DND-41 (cell line): ENCODE data around the gene RGS18.
A peak's percentile ranks its signal among the peaks of the same experiment; 100 is the strongest.

Source experiments
- ATAC-seq: fragments of 200-7000 bp; cut with Tn5 transposase; 3 replicates; pipeline ENCODE4 v1.9.1; 2021; ENCODE audit warnings: low read depth; ENCODE audit not compliant: insufficient read depth
- DNase-seq: peaks from one replicate; pipeline ENCODE4 v3.0.0-alpha.2; 2020
- H2AFZ ChIP-seq: 2 replicates; pipeline ENCODE4 v1.6.0; 2012; ENCODE audit warnings: low read depth, low read length
- H3K27ac ChIP-seq: 2 replicates; pipeline ENCODE4 v1.5.1; 2012; ENCODE audit warnings: low read length, inconsistent platforms
- H3K27me3 ChIP-seq: fragments of 200-600 bp; sonication (generic); 2 replicates; pipeline ENCODE4 v1.6.0; 2012; ENCODE audit warnings: low read length, mild to moderate bottlenecking, inconsistent platforms; ENCODE audit not compliant: insufficient read depth, poor library complexity
- H3K36me3 ChIP-seq: 2 replicates; pipeline ENCODE4 v1.5.1; 2012; ENCODE audit warnings: low read length, inconsistent platforms; ENCODE audit not compliant: insufficient read depth
- H3K4me1 ChIP-seq: 2 replicates; pipeline ENCODE4 v1.5.1; 2012; ENCODE audit warnings: mild to moderate bottlenecking, low read length; ENCODE audit not compliant: insufficient read depth
- H3K4me2 ChIP-seq: 2 replicates; pipeline ENCODE4 v1.6.0; 2012; ENCODE audit warnings: mild to moderate bottlenecking, moderate library complexity, low read length, inconsistent platforms; ENCODE audit not compliant: insufficient read depth
- H3K4me3 ChIP-seq, 2 experiments: fragments of 200-600 bp in 1 of 2; shearing (Covaris generic) in 1 of 2; 2 replicates each; pipeline ENCODE4 v1.5.1; 2012 to 2016; ENCODE audit warnings: inconsistent platforms in 2 of 2, low read length in 2 of 2, mild to moderate bottlenecking in 2 of 2, low read depth in 1 of 2, moderate library complexity in 1 of 2
- H3K79me2 ChIP-seq: 2 replicates; pipeline ENCODE4 v1.6.0; 2012; ENCODE audit warnings: low read length, inconsistent platforms; ENCODE audit not compliant: insufficient read depth
- H3K9ac ChIP-seq: 2 replicates; pipeline ENCODE4 v1.6.0; 2012; ENCODE audit warnings: low read depth, mild to moderate bottlenecking, inconsistent platforms, low read length, moderate library complexity
- H3K9me3 ChIP-seq: 2 replicates; pipeline ENCODE4 v1.5.1; 2012; ENCODE audit warnings: low read length, moderate library complexity, mild to moderate bottlenecking, inconsistent platforms; ENCODE audit not compliant: insufficient read depth, severe bottlenecking
- H4K20me1 ChIP-seq: 2 replicates; pipeline ENCODE4 v1.6.0; 2012; ENCODE audit warnings: low read length; ENCODE audit not compliant: insufficient read depth
- CTCF ChIP-seq: IDR thresholded peaks from 2 replicates; pipeline ENCODE4 v1.5.1; 2012; ENCODE audit warnings: borderline replicate concordance, low read length, moderate library complexity, mild to moderate bottlenecking; ENCODE audit not compliant: poor library complexity, severe bottlenecking; ENCODE audit errors: extremely low read depth
- EZH2 ChIP-seq: IDR thresholded peaks from 3 replicates; pipeline ENCODE4 v1.6.1; 2012; ENCODE audit warnings: borderline replicate concordance, low read depth, mild to moderate bottlenecking, moderate library complexity, low read length, inconsistent platforms; ENCODE audit not compliant: severe bottlenecking

RGS18 gene

GRCh38 chr1:192183788-192184187 lies 25.5 kb downstream of the RGS18 start:
- H2AFZ ChIP-seq, result no peak overlapping the region
- ATAC-seq (no peak), DNase-seq (no peak)
- no peaks in the 10 kb centered on the region for H3K79me2 ChIP-seq
- peaks cover 5% of the 10 kb centered on the region; the same call in 1 of the 2 replicates for H3K4me1 ChIP-seq
- H3K27ac ChIP-seq, result no peak overlapping the region
- no peaks in the 10 kb centered on the region for H4K20me1 ChIP-seq
- no peak overlapping the region for H3K4me2 ChIP-seq
- H3K4me3 ChIP-seq, result no peak overlapping the region
- no peak overlapping the region for H3K9ac ChIP-seq
- no peaks in the 10 kb centered on the region for H3K27me3 ChIP-seq
- TF ChIP-seq CTCF (no peak), EZH2 (no peak)
- no peaks in the 10 kb centered on the region for H3K9me3 ChIP-seq
- peaks cover 45% of the 10 kb centered on the region for H3K36me3 ChIP-seq

- H3K36me3 ChIP-seq, result peaks cover 33% of the 10 kb centered on the region
- H3K79me2 ChIP-seq, result no peaks in the 10 kb centered on the region
- no peaks in the 10 kb centered on the region for H4K20me1 ChIP-seq
- ATAC-seq (no peak), DNase-seq (no peak)
- TF ChIP-seq CTCF (no peak), EZH2 (no peak)
- H3K4me3 ChIP-seq, result no peak overlapping the region
- H3K27ac ChIP-seq, result no peak overlapping the region
- H3K4me1 ChIP-seq, result peaks cover 5% of the 10 kb centered on the region; the same call in 1 of the 2 replicates
- H3K4me2 ChIP-seq, result no peak overlapping the region
- no peaks in the 10 kb centered on the region for H3K9me3 ChIP-seq
- no peak overlapping the region for H3K9ac ChIP-seq
- no peaks in the 10 kb centered on the region for H3K27me3 ChIP-seq
- H2AFZ ChIP-seq, result no peak overlapping the region
Observed at GRCh38 chr1:192186197-192186596, 27.9 kb downstream of the RGS18 start.

- Histone ChIP-seq H3K4me2 (no peak overlapping the region), H2AFZ (no peak overlapping the region), H3K36me3 (peaks cover 3% of the 10 kb centered on the region; the same call in 1 of the 2 replicates), H3K27ac (no peak overlapping the region), H3K79me2 (no peaks in the 10 kb centered on the region), H3K4me3 (no peak overlapping the region), H3K9ac (no peak overlapping the region), H3K27me3 (no peaks in the 10 kb centered on the region), H3K4me1 (peaks cover 5% of the 10 kb centered on the region; the same call in 1 of the 2 replicates), H4K20me1 (no peaks in the 10 kb centered on the region), H3K9me3 (no peaks in the 10 kb centered on the region)
- TF ChIP-seq CTCF (no peak), EZH2 (no peak)
- ATAC-seq (no peak), DNase-seq (no peak)
Observed at GRCh38 chr1:192190066-192190465, 31.8 kb downstream of the RGS18 start.

- DNase-seq (peak; percentile 36), ATAC-seq (no peak)
- H3K36me3 ChIP-seq, result peaks cover 3% of the 10 kb centered on the region; the same call in 1 of the 2 replicates
- H3K4me2 ChIP-seq, result no peak overlapping the region
- no peaks in the 10 kb centered on the region for H3K4me1 ChIP-seq
- no peaks in the 10 kb centered on the region for H4K20me1 ChIP-seq
- no peak for TF ChIP-seq CTCF
- H3K27me3 ChIP-seq, result no peaks in the 10 kb centered on the region
- peak overlapping the region in 1 of 2 experiments; percentile 23; a peak in 1 of 4 replicates for H3K4me3 ChIP-seq
- peaks cover 37% of the 10 kb centered on the region for H3K9me3 ChIP-seq
- H3K27ac ChIP-seq, result no peak overlapping the region
- no peaks in the 10 kb centered on the region for H3K79me2 ChIP-seq
- no peak overlapping the region for H3K9ac ChIP-seq
- H2AFZ ChIP-seq, result no peak overlapping the region
Observed at GRCh38 chr1:192201303-192201702, 43.0 kb downstream of the RGS18 start.
